ENCODE measurements around the gene HCST.

DNA sequence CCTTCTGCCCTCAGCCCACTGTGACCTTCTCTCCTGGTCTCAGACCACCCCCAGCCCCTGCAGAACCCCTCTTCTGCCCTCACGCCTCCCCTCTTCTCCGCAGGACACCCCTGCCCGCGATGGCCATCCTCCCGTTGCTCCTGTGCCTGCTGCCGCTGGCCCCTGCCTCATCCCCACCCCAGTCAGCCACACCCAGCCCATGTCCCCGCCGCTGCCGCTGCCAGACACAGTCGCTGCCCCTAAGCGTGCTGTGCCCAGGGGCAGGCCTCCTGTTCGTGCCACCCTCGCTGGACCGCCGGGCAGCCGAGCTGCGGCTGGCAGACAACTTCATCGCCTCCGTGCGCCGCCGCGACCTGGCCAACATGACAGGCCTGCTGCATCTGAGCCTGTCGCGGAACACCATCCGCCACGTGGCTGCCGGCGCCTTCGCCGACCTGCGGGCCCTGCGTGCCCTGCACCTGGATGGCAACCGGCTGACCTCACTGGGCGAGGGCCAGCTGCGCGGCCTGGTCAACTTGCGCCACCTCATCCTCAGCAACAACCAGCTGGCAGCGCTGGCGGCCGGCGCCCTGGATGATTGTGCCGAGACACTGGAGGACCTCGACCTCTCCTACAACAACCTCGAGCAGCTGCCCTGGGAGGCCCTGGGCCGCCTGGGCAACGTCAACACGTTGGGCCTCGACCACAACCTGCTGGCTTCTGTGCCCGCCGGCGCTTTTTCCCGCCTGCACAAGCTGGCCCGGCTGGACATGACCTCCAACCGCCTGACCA, 37.2 kb downstream of the HCST start:
- TF ChIP-seq, protein P1, sequence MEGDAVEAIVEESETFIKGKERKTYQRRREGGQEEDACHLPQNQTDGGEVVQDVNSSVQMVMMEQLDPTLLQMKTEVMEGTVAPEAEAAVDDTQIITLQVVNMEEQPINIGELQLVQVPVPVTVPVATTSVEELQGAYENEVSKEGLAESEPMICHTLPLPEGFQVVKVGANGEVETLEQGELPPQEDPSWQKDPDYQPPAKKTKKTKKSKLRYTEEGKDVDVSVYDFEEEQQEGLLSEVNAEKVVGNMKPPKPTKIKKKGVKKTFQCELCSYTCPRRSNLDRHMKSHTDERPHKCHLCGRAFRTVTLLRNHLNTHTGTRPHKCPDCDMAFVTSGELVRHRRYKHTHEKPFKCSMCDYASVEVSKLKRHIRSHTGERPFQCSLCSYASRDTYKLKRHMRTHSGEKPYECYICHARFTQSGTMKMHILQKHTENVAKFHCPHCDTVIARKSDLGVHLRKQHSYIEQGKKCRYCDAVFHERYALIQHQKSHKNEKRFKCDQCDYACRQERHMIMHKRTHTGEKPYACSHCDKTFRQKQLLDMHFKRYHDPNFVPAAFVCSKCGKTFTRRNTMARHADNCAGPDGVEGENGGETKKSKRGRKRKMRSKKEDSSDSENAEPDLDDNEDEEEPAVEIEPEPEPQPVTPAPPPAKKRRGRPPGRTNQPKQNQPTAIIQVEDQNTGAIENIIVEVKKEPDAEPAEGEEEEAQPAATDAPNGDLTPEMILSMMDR (conservative IDR thresholded peaks at IDR 0.05 in 1 of 2, IDR thresholded peaks at IDR 0.05 in 1 of 2; ENCODE audit: extremely low read depth in 1 of 2, insufficient read depth in 1 of 2, low read depth in 1 of 2, low read length in 2 of 2) = no peak
- TF ChIP-seq EZH2 (IDR thresholded peaks at IDR 0.05; ENCODE audit: borderline replicate concordance, low read length) = no peak

Data from mammary epithelial cell (primary cell).